Endodermal cell (in vitro differentiated cells): ENCODE results near the gene CCDC57. TPM values are rescaled to one million over a fixed set of nuclear protein-coding genes. Genes with fewer than 3 reads are reported as not detected.

Source experiments
- DNase-seq: peaks from one replicate; pipeline ENCODE4 v3.0.0-alpha.2; 2017
- H3K27ac ChIP-seq: 2 replicates; pipeline ENCODE4 v1.5.1; 2013; ENCODE audit warnings: mild to moderate bottlenecking, low read depth, low read length, moderate library complexity
- H3K27me3 ChIP-seq: 2 replicates; pipeline ENCODE4 v1.6.1; 2013; ENCODE audit warnings: mild to moderate bottlenecking, low read length, moderate library complexity; ENCODE audit not compliant: insufficient read depth, control insufficient read depth, poor library complexity, severe bottlenecking
- H3K36me3 ChIP-seq: 2 replicates; pipeline ENCODE4 v1.7.0; 2013; ENCODE audit warnings: mild to moderate bottlenecking, low read length, moderate library complexity; ENCODE audit not compliant: control insufficient read depth, insufficient read depth
- H3K4me1 ChIP-seq: one replicate; pipeline ENCODE4 v1.7.0; 2013; ENCODE audit warnings: low read length; ENCODE audit not compliant: control insufficient read depth, insufficient read depth
- H3K4me3 ChIP-seq: 2 replicates; pipeline ENCODE4 v1.5.1; 2013; ENCODE audit warnings: mild to moderate bottlenecking, low read length, moderate library complexity
- H3K9ac ChIP-seq: 2 replicates; pipeline ENCODE4 v1.6.1; 2013; ENCODE audit warnings: mild to moderate bottlenecking, low read length, moderate library complexity; ENCODE audit not compliant: poor library complexity, severe bottlenecking; ENCODE audit errors: extremely low read depth
- H3K9me3 ChIP-seq: 2 replicates; pipeline ENCODE4 v1.6.1; 2013; ENCODE audit warnings: mild to moderate bottlenecking, low read length, moderate library complexity; ENCODE audit not compliant: control insufficient read depth
- H3K27ac Mint-ChIP-seq: 2 replicates; pipeline ENCODE4 v1.8.0; 2020; ENCODE audit warnings: mixed read lengths
- H3K27me3 Mint-ChIP-seq: 2 replicates; pipeline ENCODE4 v1.8.0; 2021; ENCODE audit warnings: mild to moderate bottlenecking, mixed read lengths; ENCODE audit not compliant: insufficient read depth
- H3K36me3 Mint-ChIP-seq: 2 replicates; pipeline ENCODE4 v1.8.0; 2020; ENCODE audit warnings: low read depth, mixed read lengths
- H3K4me1 Mint-ChIP-seq: 2 replicates; pipeline ENCODE4 v1.8.0; 2020; ENCODE audit warnings: mixed read lengths
- H3K4me3 Mint-ChIP-seq: 2 replicates; pipeline ENCODE4 v1.8.0; 2020; ENCODE audit warnings: mild to moderate bottlenecking, moderate library complexity, mixed read lengths
- H3K9me3 Mint-ChIP-seq: 2 replicates; pipeline ENCODE4 v1.8.0; 2020; ENCODE audit warnings: mild to moderate bottlenecking, mixed read lengths
- WGBS, 2 experiments: methylation state at CpG; one replicate each; pipeline versions ENCODE4 v1.1.5 to v1.1.7; 2013; ENCODE audit warnings: missing lambda C conversion rate in 2 of 2, mixed read lengths in 1 of 2; ENCODE audit not compliant: insufficient coverage in 1 of 2, insufficient read length in 1 of 2; 5-methylcytosine and 5-hydroxymethylcytosine counted together
- total RNA-seq, 2 donors: library from RNA; stranded (reverse); fragmentation: NEBNext Ultra II Directional in 1 of 2; extraction: Animal tissue kit (Norgen Biotek cat#: 25700) in 1 of 2; gene quantifications; 2 replicates in 1 of 2; 3 replicates in 1 of 2; pipeline ENCODE4 v1.2.1, GENCODE V29; 2021
- TF ChIP-seq, protein P1 (sequence below): fragments of 200-600 bp; sonication (generic); conservative IDR thresholded peaks from 2 replicates; pipeline ENCODE4 v1.5.0; 2021; ENCODE audit warnings: antibody characterized with exemption, mild to moderate bottlenecking

The CCDC57 gene
- total RNA-seq, 2 donors from 2014 or later, result 61.8 to 82.8 TPM

DNA sequence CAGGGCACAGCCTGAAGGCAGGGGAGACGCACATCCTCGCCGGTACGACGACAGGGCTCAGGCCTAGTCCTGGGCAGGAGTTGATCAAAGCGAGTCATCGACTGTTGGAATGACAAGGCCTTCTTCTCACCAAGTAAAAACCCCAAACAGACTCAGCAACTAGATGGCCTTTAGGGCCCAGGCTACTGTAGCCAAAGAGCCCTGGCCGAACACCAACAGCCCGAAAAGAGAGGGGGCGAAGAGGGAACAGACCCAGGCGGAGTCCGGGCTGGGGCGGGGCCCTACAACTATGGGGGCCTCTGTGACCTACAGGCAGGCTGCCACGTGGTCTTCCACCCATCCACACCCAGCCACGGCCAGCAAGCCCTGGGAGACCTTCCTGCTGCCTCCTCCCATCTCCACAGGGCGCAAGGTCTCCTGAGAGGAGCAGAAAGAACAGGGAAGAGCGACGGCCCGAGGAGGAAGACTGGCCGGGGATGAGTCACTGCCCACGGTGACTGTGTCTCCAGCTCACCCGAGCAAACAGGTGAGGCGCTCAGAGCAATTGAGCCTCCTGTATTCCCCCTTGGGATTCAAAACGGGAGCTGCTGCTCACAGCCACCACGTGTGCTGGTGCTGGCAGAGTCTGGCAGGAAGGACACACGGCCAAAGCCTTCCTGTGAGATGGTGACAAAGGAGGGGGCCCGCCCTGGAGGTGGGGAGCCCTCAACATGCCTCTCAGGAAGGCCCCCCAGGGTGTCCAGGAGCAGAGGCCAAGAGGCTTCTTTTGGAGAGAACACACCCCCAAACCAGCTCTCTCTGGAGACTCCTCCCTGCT, 33.9 kb upstream of the CCDC57 start:
- Histone ChIP-seq H3K4me1 (no peaks in the 10 kb centered on the region), H3K36me3 (peaks cover 93% of the 10 kb centered on the region), H3K9me3 (no peaks in the 10 kb centered on the region), H3K4me3 (no peak overlapping the region), H3K27me3 (no peaks in the 10 kb centered on the region), H3K9ac (no peak overlapping the region), H3K27ac (no peak overlapping the region)
- H3K4me3 Mint-ChIP-seq, result no peak overlapping the region
- whole genome bisulfite sequencing, 2 experiments, result 92 to 93% methylated on average over 8 to 27 of the region's 27 CpGs
- H3K27ac Mint-ChIP-seq, result peak overlapping the region; percentile 64
- no peak for DNase-seq
- H3K9me3 Mint-ChIP-seq, result no peaks in the 10 kb centered on the region
- H3K27me3 Mint-ChIP-seq, result no peaks in the 10 kb centered on the region
- TF ChIP-seq, protein P1, sequence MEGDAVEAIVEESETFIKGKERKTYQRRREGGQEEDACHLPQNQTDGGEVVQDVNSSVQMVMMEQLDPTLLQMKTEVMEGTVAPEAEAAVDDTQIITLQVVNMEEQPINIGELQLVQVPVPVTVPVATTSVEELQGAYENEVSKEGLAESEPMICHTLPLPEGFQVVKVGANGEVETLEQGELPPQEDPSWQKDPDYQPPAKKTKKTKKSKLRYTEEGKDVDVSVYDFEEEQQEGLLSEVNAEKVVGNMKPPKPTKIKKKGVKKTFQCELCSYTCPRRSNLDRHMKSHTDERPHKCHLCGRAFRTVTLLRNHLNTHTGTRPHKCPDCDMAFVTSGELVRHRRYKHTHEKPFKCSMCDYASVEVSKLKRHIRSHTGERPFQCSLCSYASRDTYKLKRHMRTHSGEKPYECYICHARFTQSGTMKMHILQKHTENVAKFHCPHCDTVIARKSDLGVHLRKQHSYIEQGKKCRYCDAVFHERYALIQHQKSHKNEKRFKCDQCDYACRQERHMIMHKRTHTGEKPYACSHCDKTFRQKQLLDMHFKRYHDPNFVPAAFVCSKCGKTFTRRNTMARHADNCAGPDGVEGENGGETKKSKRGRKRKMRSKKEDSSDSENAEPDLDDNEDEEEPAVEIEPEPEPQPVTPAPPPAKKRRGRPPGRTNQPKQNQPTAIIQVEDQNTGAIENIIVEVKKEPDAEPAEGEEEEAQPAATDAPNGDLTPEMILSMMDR, result no peak
- peaks cover 70% of the 10 kb centered on the region for H3K36me3 Mint-ChIP-seq
- H3K4me1 Mint-ChIP-seq, result peaks cover 2% of the 10 kb centered on the region

DNA sequence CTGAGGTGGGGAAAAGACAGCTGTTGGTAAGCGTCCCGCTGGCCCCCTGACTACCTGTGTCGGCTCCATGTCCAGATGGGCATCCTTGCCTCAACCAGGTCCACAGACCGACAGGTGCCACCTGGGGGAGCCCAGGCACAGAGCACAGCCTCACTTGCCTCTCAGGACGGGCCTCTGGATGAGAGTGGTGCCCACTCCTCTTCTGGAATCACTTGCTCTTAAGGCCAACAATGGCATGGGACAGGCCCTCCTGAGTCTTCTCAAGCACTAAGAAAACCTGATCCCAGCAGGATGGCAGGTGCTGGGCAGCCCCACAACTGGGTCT, 33.4 kb upstream of the CCDC57 start:
- H3K9me3 Mint-ChIP-seq, result no peaks in the 10 kb centered on the region
- H3K27me3 Mint-ChIP-seq, result no peaks in the 10 kb centered on the region
- Histone ChIP-seq H3K9ac (no peak overlapping the region), H3K4me3 (no peak overlapping the region), H3K27me3 (no peaks in the 10 kb centered on the region), H3K27ac (no peak overlapping the region), H3K4me1 (no peaks in the 10 kb centered on the region), H3K36me3 (peaks cover 92% of the 10 kb centered on the region), H3K9me3 (no peaks in the 10 kb centered on the region)
- DNase-seq, result peak; percentile 44
- TF ChIP-seq, protein P1, result no peak
- no peak overlapping the region for H3K27ac Mint-ChIP-seq
- H3K4me1 Mint-ChIP-seq, result peaks cover 2% of the 10 kb centered on the region
- peaks cover 64% of the 10 kb centered on the region for H3K36me3 Mint-ChIP-seq
- 93 to 97% methylated on average over 3 to 5 of the region's 5 CpGs for WGBS, 2 experiments
- H3K4me3 Mint-ChIP-seq, result no peak overlapping the region

GRCh38 chr17:82245134-82246039, 32.7 kb upstream of the CCDC57 start:
- Histone ChIP-seq H3K9me3 (no peaks in the 10 kb centered on the region), H3K27me3 (no peaks in the 10 kb centered on the region), H3K4me3 (no peak overlapping the region), H3K36me3 (peaks cover 88% of the 10 kb centered on the region), H3K9ac (no peak overlapping the region), H3K27ac (peak overlapping the region; percentile 24), H3K4me1 (no peaks in the 10 kb centered on the region)
- TF ChIP-seq, protein P1, result no peak
- Mint-ChIP-seq H3K27me3 (no peaks in the 10 kb centered on the region), H3K9me3 (no peaks in the 10 kb centered on the region), H3K27ac (no peak overlapping the region), H3K4me3 (no peak overlapping the region), H3K4me1 (peaks cover 2% of the 10 kb centered on the region), H3K36me3 (peaks cover 60% of the 10 kb centered on the region)
- 96% methylated on average over 32 to 47 of the region's 47 CpGs for WGBS, 2 experiments
- peak; percentile 52 for DNase-seq
